HG03159 (cell line): ENCODE data around the gene PCMT1.
"Not testable (repeated sequence)": the region's sequence is repeated elsewhere in the genome, so short reads cannot be mapped to it uniquely, and the experiment has no call there.

Experiments
- ATAC-seq: cut with Tn5 transposase; IDR thresholded peaks from one replicate; pipeline ENCODE4 v1.9.1; 2021; ENCODE audit warnings: mild to moderate bottlenecking, moderate library complexity; ENCODE audit not compliant: unreplicated experiment

The PCMT1 gene

GRCh38 chr6:149809798-149810197 lies 60.3 kb downstream of the PCMT1 start:
- no peak for ATAC-seq

- ATAC-seq: no peak
Measured at GRCh38 chr6:149813351-149813750, 63.8 kb downstream of the PCMT1 start.

GRCh38 chr6:149815788-149816187 lies 66.2 kb downstream of the PCMT1 start:
- ATAC-seq: no peak

- ATAC-seq: no peak
Measured at GRCh38 chr6:149820506-149820905, 71.0 kb downstream of the PCMT1 start.

GRCh38 chr6:149821492-149821891 lies 72.0 kb downstream of the PCMT1 start:
- no peak for ATAC-seq

GRCh38 chr6:149823013-149823412 lies 73.5 kb downstream of the PCMT1 start:
- no peak for ATAC-seq

GRCh38 chr6:149825292-149825691 lies 75.8 kb downstream of the PCMT1 start:
- ATAC-seq: no peak

- no peak for ATAC-seq
Measured at GRCh38 chr6:149830731-149831307, 81.3 kb downstream of the PCMT1 start.

GRCh38 chr6:149831308-149831820 lies 81.8 kb downstream of the PCMT1 start:
- no peak for ATAC-seq

GRCh38 chr6:149833651-149834050 lies 84.1 kb downstream of the PCMT1 start:
- no peak for ATAC-seq

- no peak for ATAC-seq
Measured at GRCh38 chr6:149834513-149835481, 85.3 kb downstream of the PCMT1 start.

GRCh38 chr6:149840345-149841075 lies 91.0 kb downstream of the PCMT1 start:
- ATAC-seq: no peak

- no peak for ATAC-seq
Measured at GRCh38 chr6:149842331-149842730, 92.8 kb downstream of the PCMT1 start.

- ATAC-seq: no peak
Measured at GRCh38 chr6:149843051-149843633, 93.6 kb downstream of the PCMT1 start.

- ATAC-seq: not testable (repeated sequence)
Measured at GRCh38 chr6:149844036-149844435, 94.5 kb downstream of the PCMT1 start.

- no peak for ATAC-seq
Measured at GRCh38 chr6:149844480-149844879, 94.9 kb downstream of the PCMT1 start.

GRCh38 chr6:149845549-149845948 lies 96.0 kb downstream of the PCMT1 start:
- ATAC-seq: no peak

- no peak for ATAC-seq
Measured at GRCh38 chr6:149846321-149846720, 96.8 kb downstream of the PCMT1 start.

- ATAC-seq: no peak
Measured at GRCh38 chr6:149847939-149848267, 98.4 kb downstream of the PCMT1 start.

GRCh38 chr6:149848343-149848742 lies 98.8 kb downstream of the PCMT1 start:
- not testable (repeated sequence) for ATAC-seq

GRCh38 chr6:149851461-149852110 lies 102.0 kb downstream of the PCMT1 start:
- no peak for ATAC-seq
